GM12874 (cell line): ENCODE results near the gene NUDT1.

Experiments used
- TF ChIP-seq, protein P1 (sequence below): IDR thresholded peaks from 2 replicates; pipeline ENCODE4 v1.5.1; 2011; ENCODE audit warnings: low read depth, mild to moderate bottlenecking, control low read depth, low read length, moderate library complexity; ENCODE audit not compliant: insufficient read depth

Gene NUDT1

DNA sequence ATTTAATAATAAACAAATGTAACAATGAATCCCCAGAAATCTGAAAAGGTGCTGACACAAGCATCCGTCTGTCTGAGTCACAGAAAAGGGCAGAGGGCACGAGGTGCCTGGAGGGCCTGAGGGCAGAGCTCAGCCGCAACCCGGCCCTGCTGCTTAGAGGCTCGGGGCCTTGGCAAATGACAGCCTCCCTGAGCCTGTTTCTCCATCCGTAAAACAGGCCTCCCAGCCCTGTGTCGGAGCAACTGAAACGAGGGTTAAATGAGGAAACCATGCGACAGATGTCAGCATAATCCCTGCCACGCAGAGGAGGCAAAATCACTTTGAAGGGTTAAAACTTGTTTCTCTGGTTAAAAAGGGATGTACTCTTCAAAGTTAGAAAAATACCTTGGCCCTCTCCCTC lies 24.9 kb downstream of the NUDT1 start:
- TF ChIP-seq, protein P1, sequence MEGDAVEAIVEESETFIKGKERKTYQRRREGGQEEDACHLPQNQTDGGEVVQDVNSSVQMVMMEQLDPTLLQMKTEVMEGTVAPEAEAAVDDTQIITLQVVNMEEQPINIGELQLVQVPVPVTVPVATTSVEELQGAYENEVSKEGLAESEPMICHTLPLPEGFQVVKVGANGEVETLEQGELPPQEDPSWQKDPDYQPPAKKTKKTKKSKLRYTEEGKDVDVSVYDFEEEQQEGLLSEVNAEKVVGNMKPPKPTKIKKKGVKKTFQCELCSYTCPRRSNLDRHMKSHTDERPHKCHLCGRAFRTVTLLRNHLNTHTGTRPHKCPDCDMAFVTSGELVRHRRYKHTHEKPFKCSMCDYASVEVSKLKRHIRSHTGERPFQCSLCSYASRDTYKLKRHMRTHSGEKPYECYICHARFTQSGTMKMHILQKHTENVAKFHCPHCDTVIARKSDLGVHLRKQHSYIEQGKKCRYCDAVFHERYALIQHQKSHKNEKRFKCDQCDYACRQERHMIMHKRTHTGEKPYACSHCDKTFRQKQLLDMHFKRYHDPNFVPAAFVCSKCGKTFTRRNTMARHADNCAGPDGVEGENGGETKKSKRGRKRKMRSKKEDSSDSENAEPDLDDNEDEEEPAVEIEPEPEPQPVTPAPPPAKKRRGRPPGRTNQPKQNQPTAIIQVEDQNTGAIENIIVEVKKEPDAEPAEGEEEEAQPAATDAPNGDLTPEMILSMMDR, result no peak

DNA sequence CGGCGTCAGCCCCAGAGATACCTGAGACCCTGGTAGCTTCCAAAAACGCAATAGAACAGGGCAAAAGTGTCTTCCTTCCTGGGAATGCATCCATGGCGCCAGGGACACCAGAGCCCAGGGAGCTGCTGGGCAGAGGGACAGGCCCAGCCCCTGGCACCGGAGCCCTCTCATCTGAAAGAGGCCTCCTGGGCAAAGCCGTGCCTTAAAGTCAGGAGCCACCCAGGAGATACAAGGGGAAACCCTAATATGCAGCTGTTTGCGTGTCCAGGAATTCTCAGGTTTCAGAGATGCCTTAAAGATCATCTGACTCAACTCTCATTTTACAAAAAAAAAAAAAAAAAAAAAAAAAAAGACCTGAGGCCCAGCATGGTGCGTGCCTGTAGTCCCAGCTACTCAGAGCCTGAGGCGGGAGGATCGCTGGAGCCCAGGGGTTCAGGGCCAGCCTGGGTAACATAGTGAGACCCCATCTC lies 28.0 kb downstream of the NUDT1 start:
- TF ChIP-seq, protein P1, result no peak

DNA sequence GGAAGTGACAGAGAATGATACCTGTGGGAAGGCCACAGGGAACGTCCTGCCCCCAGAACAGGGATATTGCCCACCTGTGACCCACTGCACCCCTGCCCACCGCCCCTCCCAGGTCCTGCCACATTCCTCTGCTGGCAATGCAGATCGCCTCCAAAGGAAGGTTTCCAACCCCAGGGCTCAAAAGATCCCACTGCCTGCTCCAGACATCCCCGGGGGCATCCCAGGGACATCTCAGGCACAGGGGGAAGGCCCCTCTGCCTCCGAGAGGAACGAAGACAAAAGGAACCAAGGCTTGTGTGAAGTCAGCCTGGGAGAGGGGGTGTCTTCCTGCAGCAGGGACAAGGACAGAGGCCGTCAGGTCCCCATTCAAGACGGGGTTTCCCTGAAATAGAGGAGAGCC lies 28.5 kb downstream of the NUDT1 start:
- TF ChIP-seq, protein P1, result no peak

DNA sequence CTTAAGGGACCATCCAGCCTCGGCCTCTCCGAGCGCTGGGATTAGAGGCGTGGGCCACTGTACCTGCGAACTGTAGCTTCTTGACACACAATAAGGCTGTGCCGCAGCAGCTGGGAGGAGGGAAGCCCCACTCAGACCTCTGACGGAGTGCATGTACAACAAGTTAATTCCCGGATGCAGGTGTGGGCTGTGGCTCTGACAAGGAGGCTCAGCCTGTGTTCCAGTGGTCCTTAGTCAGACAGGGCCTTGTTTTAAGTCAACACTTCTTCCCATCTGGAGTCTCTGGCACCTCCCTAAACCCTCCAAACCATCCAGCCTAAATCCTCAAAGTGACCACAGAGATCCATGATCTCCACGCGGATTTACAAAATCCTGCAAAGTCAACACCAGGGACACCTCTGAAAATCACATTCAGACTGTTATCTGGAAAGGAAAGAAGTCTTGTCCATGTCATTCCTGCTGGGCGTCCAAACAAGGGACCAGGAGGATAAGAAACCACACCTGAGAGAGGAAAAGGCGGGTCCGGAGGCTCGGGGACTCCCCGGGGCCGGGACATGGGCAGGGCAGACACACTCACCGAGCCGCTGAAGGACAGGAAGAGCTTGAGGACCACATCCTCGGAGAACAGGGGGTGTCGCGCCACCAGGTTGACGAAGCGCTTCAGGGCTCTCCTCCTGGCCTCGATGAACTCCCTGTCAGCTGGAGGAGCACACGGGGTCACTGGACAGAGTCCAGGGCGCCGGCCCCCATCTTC lies 29.4 kb downstream of the NUDT1 start:
- TF ChIP-seq, protein P1, result no peak

DNA sequence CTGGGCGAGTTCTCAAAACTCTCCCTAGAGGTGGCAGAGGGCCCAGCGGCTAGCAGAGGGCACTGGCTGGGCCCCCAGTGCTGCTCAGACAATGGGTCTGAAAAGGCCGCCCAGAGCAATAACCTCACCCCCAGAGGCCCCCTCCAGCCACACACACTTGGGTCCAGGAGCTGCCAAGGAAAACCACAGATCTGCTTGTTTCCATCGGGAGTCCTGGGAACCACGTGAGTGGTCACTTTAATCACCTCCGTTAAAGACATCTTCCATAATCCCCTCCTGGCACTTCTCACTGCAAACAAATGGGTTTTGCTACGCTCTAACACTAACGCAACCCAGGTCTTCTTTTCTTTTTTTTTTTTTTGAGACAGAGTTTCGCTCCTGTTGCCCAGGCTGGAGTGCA lies 30.0 kb downstream of the NUDT1 start:
- TF ChIP-seq, protein P1, result no peak

DNA sequence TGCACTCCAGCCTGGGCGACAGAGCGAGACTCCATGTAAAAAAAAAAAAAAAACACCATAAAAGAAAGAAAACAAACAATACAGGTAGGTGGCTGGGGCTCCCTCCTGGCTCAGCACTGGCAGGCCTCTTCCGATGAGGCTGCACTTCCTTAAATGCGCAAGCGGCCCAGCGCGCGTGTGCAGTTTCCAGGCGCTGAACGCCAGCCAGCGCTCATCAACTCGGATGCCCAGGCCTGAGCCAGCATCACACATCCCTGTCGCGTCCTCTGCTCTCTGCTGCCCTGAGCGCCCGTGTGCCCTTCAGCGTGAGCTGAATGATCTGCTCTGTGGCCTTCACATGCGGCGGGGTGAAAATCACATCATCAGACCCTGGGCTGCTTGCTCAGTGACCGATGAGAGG lies 31.8 kb downstream of the NUDT1 start:
- TF ChIP-seq, protein P1, result no peak

DNA sequence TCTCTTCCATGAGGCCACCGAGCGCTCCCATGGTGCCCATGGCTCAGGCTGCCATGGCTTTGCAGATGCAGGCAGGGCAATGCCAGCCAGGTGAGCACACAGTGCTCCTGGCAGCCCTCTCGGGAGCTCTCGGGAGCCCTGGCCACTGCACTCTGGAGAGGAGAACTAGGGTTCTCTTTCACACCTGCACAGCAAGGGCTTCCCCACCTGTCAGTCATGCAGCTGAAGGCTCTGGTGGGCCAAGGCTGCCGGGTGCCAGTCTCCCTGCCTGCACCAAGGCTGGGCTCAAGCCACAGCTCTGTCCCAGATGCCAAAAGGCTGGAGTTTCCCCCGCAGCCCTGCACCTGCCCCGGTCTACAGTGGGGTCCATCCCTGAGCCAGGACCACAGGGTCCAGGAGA lies 32.6 kb downstream of the NUDT1 start:
- TF ChIP-seq, protein P1, result no peak

DNA sequence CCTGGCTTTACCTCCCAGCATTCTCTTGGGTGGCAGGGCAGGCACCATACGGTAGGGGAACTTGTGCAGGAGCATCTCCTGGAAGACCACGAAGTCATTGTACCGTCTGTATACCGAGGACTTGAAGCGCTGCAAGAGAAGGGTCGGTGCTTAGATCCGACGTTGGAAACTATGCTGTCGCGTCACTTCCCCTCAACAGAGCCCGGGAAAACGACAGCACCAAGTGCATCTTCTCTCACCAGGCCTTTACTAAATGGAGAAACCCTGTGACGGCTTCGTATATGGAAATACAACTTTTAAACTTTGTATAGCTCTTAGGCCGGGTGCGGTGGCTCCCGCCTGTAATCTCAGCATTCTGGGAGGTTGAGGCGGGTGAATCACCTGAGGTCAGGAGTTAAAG lies 33.1 kb downstream of the NUDT1 start:
- TF ChIP-seq, protein P1, result no peak
